H9 (cell line): Measurements from ENCODE around the gene SIX2. TPM values are rescaled to one million over a fixed set of nuclear protein-coding genes. Genes with fewer than 3 reads are reported as not detected.

Source experiments
- DNase-seq: peaks from one replicate; pipeline ENCODE4 v3.0.0-alpha.2; 2017
- H2AFZ ChIP-seq: one replicate; pipeline ENCODE4 v1.6.1; 2013; ENCODE audit warnings: mild to moderate bottlenecking, low read length, control low read depth, moderate library complexity
- H2AK5ac ChIP-seq: 2 replicates; pipeline ENCODE4 v1.6.1; 2013; ENCODE audit warnings: low read length, control low read depth, mixed read lengths; ENCODE audit not compliant: insufficient read length
- H2BK120ac ChIP-seq: one replicate; pipeline ENCODE4 v1.6.1; 2013; ENCODE audit warnings: low read depth, mild to moderate bottlenecking, low read length, control low read depth, inconsistent platforms; ENCODE audit not compliant: poor library complexity, severe bottlenecking
- H2BK12ac ChIP-seq: 2 replicates; pipeline ENCODE4 v1.6.1; 2013; ENCODE audit warnings: low read length, control low read depth, mixed read lengths, low read depth; ENCODE audit not compliant: insufficient read length
- H2BK15ac ChIP-seq: 2 replicates; pipeline ENCODE4 v1.6.1; 2013; ENCODE audit warnings: low read depth, low read length, control low read depth
- H2BK20ac ChIP-seq: one replicate; pipeline ENCODE4 v1.6.1; 2013; ENCODE audit warnings: low read depth, mild to moderate bottlenecking, low read length, control low read depth, inconsistent platforms; ENCODE audit not compliant: poor library complexity, severe bottlenecking
- H2BK5ac ChIP-seq: 2 replicates; pipeline ENCODE4 v1.6.1; 2013; ENCODE audit warnings: low read length, control low read depth, mixed read lengths; ENCODE audit not compliant: insufficient read length
- H3K14ac ChIP-seq: 2 replicates; pipeline ENCODE4 v1.6.1; 2013; ENCODE audit warnings: low read length, control low read depth; ENCODE audit not compliant: insufficient read depth
- H3K18ac ChIP-seq: 2 replicates; pipeline ENCODE4 v1.6.1; 2013; ENCODE audit warnings: low read depth, mild to moderate bottlenecking, mixed read lengths, low read length, control low read depth; ENCODE audit not compliant: insufficient read length
- H3K23ac ChIP-seq: 2 replicates; pipeline ENCODE4 v1.6.1; 2013; ENCODE audit warnings: low read length, control low read depth, mixed read lengths, low read depth; ENCODE audit not compliant: insufficient read length
- H3K23me2 ChIP-seq: 2 replicates; pipeline ENCODE4 v1.6.1; 2013; ENCODE audit warnings: low read depth, mild to moderate bottlenecking, mixed read lengths, low read length, control low read depth; ENCODE audit not compliant: insufficient read length, poor library complexity, severe bottlenecking
- H3K27ac ChIP-seq: 2 replicates; pipeline ENCODE4 v1.5.1; 2013; ENCODE audit warnings: low read length, control low read depth, mixed read lengths, low read depth; ENCODE audit not compliant: insufficient read length
- H3K27me3 ChIP-seq: 2 replicates; pipeline ENCODE4 v1.6.1; 2013; ENCODE audit warnings: low read length, control low read depth, inconsistent platforms; ENCODE audit not compliant: insufficient read depth
- H3K4ac ChIP-seq: 2 replicates; pipeline ENCODE4 v1.6.1; 2013; ENCODE audit warnings: low read depth, mild to moderate bottlenecking, control low read depth, inconsistent platforms, low read length, moderate library complexity
- H3K4me1 ChIP-seq: 2 replicates; pipeline ENCODE4 v1.6.1; 2013; ENCODE audit warnings: low read length, control low read depth, inconsistent platforms; ENCODE audit not compliant: insufficient read depth
- H3K4me2 ChIP-seq: 2 replicates; pipeline ENCODE4 v1.6.1; 2013; ENCODE audit warnings: low read length, control low read depth, mixed read lengths; ENCODE audit not compliant: insufficient read length, insufficient read depth
- H3K56ac ChIP-seq: 2 replicates; pipeline ENCODE4 v1.6.1; 2013; ENCODE audit warnings: low read depth, mild to moderate bottlenecking, mixed read lengths, low read length, control low read depth; ENCODE audit not compliant: insufficient read length
- H3K79me1 ChIP-seq: 2 replicates; pipeline ENCODE4 v1.6.1; 2013; ENCODE audit warnings: low read depth, mild to moderate bottlenecking, moderate library complexity, low read length, control low read depth, inconsistent platforms; ENCODE audit not compliant: insufficient read depth, poor library complexity, severe bottlenecking
- H3K79me2 ChIP-seq: 2 replicates; pipeline ENCODE4 v1.6.1; 2013; ENCODE audit warnings: low read length, control low read depth, inconsistent platforms; ENCODE audit not compliant: insufficient read depth
- H3K9ac ChIP-seq: 2 replicates; pipeline ENCODE4 v1.6.1; 2013; ENCODE audit warnings: low read length, control low read depth, mixed read lengths; ENCODE audit not compliant: insufficient read length; ENCODE audit errors: extremely low read depth
- H3K9me3 ChIP-seq: one replicate; pipeline ENCODE4 v1.6.1; 2013; ENCODE audit warnings: low read depth, low read length, inconsistent platforms; ENCODE audit not compliant: control insufficient read depth
- H3T11ph ChIP-seq: one replicate; pipeline ENCODE4 v1.6.1; 2013; ENCODE audit warnings: mild to moderate bottlenecking, low read length, control low read depth, inconsistent platforms
- H4K20me1 ChIP-seq: one replicate; pipeline ENCODE4 v1.6.1; 2013; ENCODE audit not compliant: control insufficient read depth, insufficient read length, insufficient read depth
- H4K5ac ChIP-seq: 2 replicates; pipeline ENCODE4 v1.6.1; 2013; ENCODE audit warnings: low read depth, mild to moderate bottlenecking, mixed read lengths, low read length, control low read depth; ENCODE audit not compliant: insufficient read length
- H4K8ac ChIP-seq: replicated peaks from 2 replicates; pipeline ENCODE4 v1.6.1; 2013; ENCODE audit warnings: low read length, control low read depth, mixed read lengths, low read depth; ENCODE audit not compliant: insufficient read length
- H4K91ac ChIP-seq: 2 replicates; pipeline ENCODE4 v1.6.1; 2013; ENCODE audit warnings: low read depth, mild to moderate bottlenecking, moderate library complexity, mixed read lengths, low read length, control low read depth; ENCODE audit not compliant: insufficient read length
- H3K27ac Mint-ChIP-seq, 3 experiments: 2 replicates in 2 of 3; 3 replicates in 1 of 3; pipeline ENCODE4 v1.8.0; 2020 to 2021; ENCODE audit warnings: mixed read lengths in 3 of 3, mild to moderate bottlenecking in 1 of 3, moderate library complexity in 1 of 3
- H3K27me3 Mint-ChIP-seq: 2 replicates; pipeline ENCODE4 v1.8.0; 2021; ENCODE audit warnings: low read depth, mild to moderate bottlenecking, moderate library complexity, mixed read lengths
- H3K36me3 Mint-ChIP-seq, 3 experiments: 2 replicates in 2 of 3; 3 replicates in 1 of 3; pipeline ENCODE4 v1.8.0; 2020 to 2021; ENCODE audit warnings: low read depth in 3 of 3, mixed read lengths in 3 of 3; ENCODE audit not compliant: insufficient read depth in 1 of 3
- H3K4me1 Mint-ChIP-seq, 2 experiments: 2 replicates each; pipeline ENCODE4 v1.8.0; 2020; ENCODE audit warnings: mixed read lengths in 2 of 2
- H3K4me3 Mint-ChIP-seq, 2 experiments: 2 replicates in 1 of 2; 3 replicates in 1 of 2; pipeline ENCODE4 v1.8.0; 2020 to 2021; ENCODE audit warnings: mild to moderate bottlenecking in 2 of 2, mixed read lengths in 2 of 2, moderate library complexity in 1 of 2
- H3K9me3 Mint-ChIP-seq, 2 experiments: 2 replicates in 1 of 2; 3 replicates in 1 of 2; pipeline ENCODE4 v1.8.0; 2020; ENCODE audit warnings: mild to moderate bottlenecking in 2 of 2, mixed read lengths in 2 of 2, moderate library complexity in 1 of 2
- CTCF ChIP-seq: fragments of 200-600 bp; sonication (generic); conservative IDR thresholded peaks from 3 replicates; pipeline ENCODE4 v1.8.0; 2021; ENCODE audit warnings: antibody characterized with exemption, mild to moderate bottlenecking
- WGBS: extraction: QIAGEN DNeasy Blood & Tissue Kit; methylation state at CpG from one replicate; pipeline ENCODE4 v1.1.7; 2013; ENCODE audit warnings: missing lambda C conversion rate, low lambda C conversion rate, mixed read lengths; ENCODE audit not compliant: insufficient read length; ENCODE audit errors: extremely low coverage; 5-methylcytosine and 5-hydroxymethylcytosine counted together
- total RNA-seq: library from RNA; stranded (reverse); gene quantifications from 2 replicates; pipeline ENCODE4 v1.2.1, GENCODE V29; 2021

Gene SIX2
- total RNA-seq, 1 experiment from 2014 or later, result not detected

- no peak overlapping the region for H3K4me3 Mint-ChIP-seq
- H3K4me1 Mint-ChIP-seq, result no peaks in the 10 kb centered on the region
- Histone ChIP-seq H4K8ac (no peak overlapping the region), H2BK120ac (no peak overlapping the region), H3K9me3 (no peaks in the 10 kb centered on the region), H2BK5ac (no peak overlapping the region), H3K56ac (no peak overlapping the region), H3K4ac (no peak overlapping the region), H3T11ph (no peak overlapping the region), H2BK12ac (no peak overlapping the region), H3K9ac (no peak overlapping the region), H3K23me2 (no peaks in the 10 kb centered on the region), H4K5ac (no peak overlapping the region), H3K23ac (no peak overlapping the region), H3K27ac (no peak overlapping the region), H2AK5ac (no peak overlapping the region), H3K79me2 (no peaks in the 10 kb centered on the region), H2BK20ac (no peak overlapping the region), H2BK15ac (no peak overlapping the region), H3K79me1 (no peaks in the 10 kb centered on the region), H3K4me1 (no peaks in the 10 kb centered on the region; the same call in 1 of the 2 replicates), H3K4me2 (no peak overlapping the region), H4K20me1 (no peaks in the 10 kb centered on the region), H3K18ac (no peak overlapping the region), H2AFZ (no peak overlapping the region), H3K27me3 (no peaks in the 10 kb centered on the region; the same call in 1 of the 2 replicates), H4K91ac (no peak overlapping the region), H3K14ac (no peak overlapping the region)
- no peaks in the 10 kb centered on the region for H3K9me3 Mint-ChIP-seq
- WGBS, result no CpG with 5 or more reads among the region's 4 CpGs
- H3K36me3 Mint-ChIP-seq, result no peaks in the 10 kb centered on the region
- peaks cover 13% of the 10 kb centered on the region for H3K27me3 Mint-ChIP-seq
- DNase-seq, result no peak
- H3K27ac Mint-ChIP-seq, result no peak overlapping the region
- no peak for TF ChIP-seq CTCF
Measured at GRCh38 chr2:45047301-45047700, 38.0 kb upstream of the SIX2 start.
